Liver (tissue), 3 donors: Measurements from ENCODE around the gene SCEL.

Experiments
- YY1 ChIP-seq: IDR thresholded peaks from 2 replicates; pipeline ENCODE4 v1.6.1; 2016; ENCODE audit warnings: antibody characterized with exemption, mild to moderate bottlenecking
- TF ChIP-seq, protein P1 (sequence below): fragments of 150-350 bp; IDR thresholded peaks from 2 replicates; pipeline ENCODE4 v1.5.1; 2017; ENCODE audit warnings: improper control_type of control experiment, low read depth, low read length; ENCODE audit not compliant: missing input control
- TF ChIP-seq, protein P2 (sequence below): IDR thresholded peaks from 2 replicates; pipeline ENCODE4 v1.6.1; 2016; ENCODE audit warnings: antibody characterized with exemption
- TF ChIP-seq, protein P3 (sequence below): IDR thresholded peaks from 2 replicates; pipeline ENCODE4 v1.6.1; 2016; ENCODE audit warnings: antibody characterized with exemption
- donor health status: healthy.
- donor health status: healthy.

DNA sequence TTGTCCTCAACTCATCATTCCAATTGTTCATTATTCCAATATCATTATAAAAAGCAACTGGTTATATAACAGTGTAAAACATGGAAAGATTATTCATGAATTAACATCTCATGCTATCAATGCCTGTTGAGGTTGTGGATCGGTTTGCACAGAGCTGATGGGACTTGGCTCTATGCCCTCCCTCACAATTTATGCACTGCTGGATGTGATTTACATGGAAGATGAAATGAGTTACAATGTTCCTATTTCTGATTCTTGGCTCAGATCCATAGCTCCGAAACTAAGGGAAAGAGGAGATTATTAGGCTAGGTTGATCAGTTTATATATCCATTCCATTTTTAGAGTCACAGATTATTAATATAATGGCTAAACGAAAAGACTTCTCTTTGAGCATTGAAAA is 38.6 kb downstream of the SCEL start:
- TF ChIP-seq, protein P1, sequence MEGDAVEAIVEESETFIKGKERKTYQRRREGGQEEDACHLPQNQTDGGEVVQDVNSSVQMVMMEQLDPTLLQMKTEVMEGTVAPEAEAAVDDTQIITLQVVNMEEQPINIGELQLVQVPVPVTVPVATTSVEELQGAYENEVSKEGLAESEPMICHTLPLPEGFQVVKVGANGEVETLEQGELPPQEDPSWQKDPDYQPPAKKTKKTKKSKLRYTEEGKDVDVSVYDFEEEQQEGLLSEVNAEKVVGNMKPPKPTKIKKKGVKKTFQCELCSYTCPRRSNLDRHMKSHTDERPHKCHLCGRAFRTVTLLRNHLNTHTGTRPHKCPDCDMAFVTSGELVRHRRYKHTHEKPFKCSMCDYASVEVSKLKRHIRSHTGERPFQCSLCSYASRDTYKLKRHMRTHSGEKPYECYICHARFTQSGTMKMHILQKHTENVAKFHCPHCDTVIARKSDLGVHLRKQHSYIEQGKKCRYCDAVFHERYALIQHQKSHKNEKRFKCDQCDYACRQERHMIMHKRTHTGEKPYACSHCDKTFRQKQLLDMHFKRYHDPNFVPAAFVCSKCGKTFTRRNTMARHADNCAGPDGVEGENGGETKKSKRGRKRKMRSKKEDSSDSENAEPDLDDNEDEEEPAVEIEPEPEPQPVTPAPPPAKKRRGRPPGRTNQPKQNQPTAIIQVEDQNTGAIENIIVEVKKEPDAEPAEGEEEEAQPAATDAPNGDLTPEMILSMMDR: no peak
- TF ChIP-seq, protein P2, sequence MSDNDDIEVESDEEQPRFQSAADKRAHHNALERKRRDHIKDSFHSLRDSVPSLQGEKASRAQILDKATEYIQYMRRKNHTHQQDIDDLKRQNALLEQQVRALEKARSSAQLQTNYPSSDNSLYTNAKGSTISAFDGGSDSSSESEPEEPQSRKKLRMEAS: no peak
- TF ChIP-seq, protein P3, sequence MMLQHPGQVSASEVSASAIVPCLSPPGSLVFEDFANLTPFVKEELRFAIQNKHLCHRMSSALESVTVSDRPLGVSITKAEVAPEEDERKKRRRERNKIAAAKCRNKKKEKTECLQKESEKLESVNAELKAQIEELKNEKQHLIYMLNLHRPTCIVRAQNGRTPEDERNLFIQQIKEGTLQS: no peak
- no peak for TF ChIP-seq YY1
